T-helper 1 cell treated with Interleukin-12 subunit alpha and Interleukin-12 subunit beta and Interleukin-4 antibody, amounts not matched to agents 30 μg/mL and 1 μg/mL, for 36 hours (primary cell): ENCODE measurements around the gene GAS7.

Source experiments
- H3K27ac Mint-ChIP-seq: one replicate; pipeline ENCODE4 v1.8.0; 2021; ENCODE audit warnings: mild to moderate bottlenecking, mixed read lengths
- H3K27me3 Mint-ChIP-seq: one replicate; pipeline ENCODE4 v1.8.0; 2021; ENCODE audit warnings: low read depth, mixed read lengths
- H3K36me3 Mint-ChIP-seq: one replicate; pipeline ENCODE4 v1.8.0; 2021; ENCODE audit warnings: low read depth, mixed read lengths
- H3K4me1 Mint-ChIP-seq: one replicate; pipeline ENCODE4 v1.8.0; 2021; ENCODE audit warnings: low read depth, mixed read lengths
- H3K4me3 Mint-ChIP-seq: one replicate; pipeline ENCODE4 v1.8.0; 2021; ENCODE audit warnings: mild to moderate bottlenecking, moderate library complexity, mixed read lengths
- H3K9me3 Mint-ChIP-seq: one replicate; pipeline ENCODE4 v1.8.0; 2021; ENCODE audit warnings: mixed read lengths

Gene GAS7

GRCh38 chr17:9894231-9894630 is 304.2 kb downstream of the GAS7 start:
- Mint-ChIP-seq H3K4me3 (no peak overlapping the region), H3K4me1 (no peaks in the 10 kb centered on the region), H3K9me3 (no peaks in the 10 kb centered on the region), H3K27me3 (no peaks in the 10 kb centered on the region), H3K36me3 (no peaks in the 10 kb centered on the region), H3K27ac (no peak overlapping the region)

GRCh38 chr17:9893411-9894012 is 304.9 kb downstream of the GAS7 start:
- Mint-ChIP-seq H3K4me1 (no peaks in the 10 kb centered on the region), H3K9me3 (no peaks in the 10 kb centered on the region), H3K27me3 (no peaks in the 10 kb centered on the region), H3K36me3 (no peaks in the 10 kb centered on the region), H3K4me3 (no peak overlapping the region), H3K27ac (no peak overlapping the region)

GRCh38 chr17:9890124-9890523 is 308.3 kb downstream of the GAS7 start:
- Mint-ChIP-seq H3K36me3 (no peaks in the 10 kb centered on the region), H3K27ac (no peak overlapping the region), H3K9me3 (no peaks in the 10 kb centered on the region), H3K27me3 (no peaks in the 10 kb centered on the region), H3K4me3 (no peak overlapping the region), H3K4me1 (no peaks in the 10 kb centered on the region)

- no peaks in the 10 kb centered on the region for H3K27me3 Mint-ChIP-seq
- H3K36me3 Mint-ChIP-seq, result no peaks in the 10 kb centered on the region
- peaks cover 11% of the 10 kb centered on the region for H3K9me3 Mint-ChIP-seq
- no peak overlapping the region for H3K27ac Mint-ChIP-seq
- H3K4me3 Mint-ChIP-seq, result no peak overlapping the region
- no peaks in the 10 kb centered on the region for H3K4me1 Mint-ChIP-seq
Observed at GRCh38 chr17:9887508-9887907, 310.9 kb downstream of the GAS7 start.

GRCh38 chr17:9886141-9886930 is 312.1 kb downstream of the GAS7 start:
- Mint-ChIP-seq H3K27me3 (no peaks in the 10 kb centered on the region), H3K4me1 (no peaks in the 10 kb centered on the region), H3K4me3 (no peak overlapping the region), H3K9me3 (peaks cover 17% of the 10 kb centered on the region), H3K27ac (no peak overlapping the region), H3K36me3 (no peaks in the 10 kb centered on the region)

- no peak overlapping the region for H3K4me3 Mint-ChIP-seq
Observed at GRCh38 chr17:9883451-9883850, 315.0 kb downstream of the GAS7 start.

GRCh38 chr17:9880582-9880999 is 317.8 kb downstream of the GAS7 start:
- Mint-ChIP-seq H3K4me1 (no peaks in the 10 kb centered on the region), H3K27me3 (no peaks in the 10 kb centered on the region), H3K36me3 (no peaks in the 10 kb centered on the region), H3K4me3 (no peak overlapping the region), H3K27ac (no peak overlapping the region), H3K9me3 (peaks cover 17% of the 10 kb centered on the region)

More at GRCh38 chr17:9883451-9883850, 315.0 kb downstream of the GAS7 start:
- H3K27ac Mint-ChIP-seq, result no peak overlapping the region
- H3K4me1 Mint-ChIP-seq, result no peaks in the 10 kb centered on the region
- no peaks in the 10 kb centered on the region for H3K27me3 Mint-ChIP-seq
- H3K9me3 Mint-ChIP-seq, result peaks cover 17% of the 10 kb centered on the region
- H3K36me3 Mint-ChIP-seq, result no peaks in the 10 kb centered on the region

GRCh38 chr17:9878786-9879525 is 319.4 kb downstream of the GAS7 start:
- Mint-ChIP-seq H3K36me3 (no peaks in the 10 kb centered on the region), H3K27me3 (no peaks in the 10 kb centered on the region), H3K4me1 (no peaks in the 10 kb centered on the region)

GRCh38 chr17:9878356-9878755 is 320.1 kb downstream of the GAS7 start:
- H3K36me3 Mint-ChIP-seq, result no peaks in the 10 kb centered on the region
- peaks cover 13% of the 10 kb centered on the region for H3K9me3 Mint-ChIP-seq
- H3K27ac Mint-ChIP-seq, result no peak overlapping the region
- no peak overlapping the region for H3K4me3 Mint-ChIP-seq
- H3K4me1 Mint-ChIP-seq, result no peaks in the 10 kb centered on the region
- H3K27me3 Mint-ChIP-seq, result no peaks in the 10 kb centered on the region

More at GRCh38 chr17:9878786-9879525, 319.4 kb downstream of the GAS7 start:
- peaks cover 17% of the 10 kb centered on the region for H3K9me3 Mint-ChIP-seq
- no peak overlapping the region for H3K4me3 Mint-ChIP-seq
- H3K27ac Mint-ChIP-seq, result no peak overlapping the region

GRCh38 chr17:9875441-9875840 is 323.0 kb downstream of the GAS7 start:
- Mint-ChIP-seq H3K27me3 (no peaks in the 10 kb centered on the region), H3K4me3 (no peak overlapping the region), H3K9me3 (no peaks in the 10 kb centered on the region), H3K36me3 (no peaks in the 10 kb centered on the region), H3K4me1 (no peaks in the 10 kb centered on the region), H3K27ac (no peak overlapping the region)

- Mint-ChIP-seq H3K27ac (no peak overlapping the region), H3K27me3 (no peaks in the 10 kb centered on the region), H3K4me1 (no peaks in the 10 kb centered on the region), H3K36me3 (no peaks in the 10 kb centered on the region), H3K4me3 (no peak overlapping the region), H3K9me3 (no peaks in the 10 kb centered on the region)
Observed at GRCh38 chr17:9874722-9875121, 323.7 kb downstream of the GAS7 start.

GRCh38 chr17:9872852-9873251 is 325.6 kb downstream of the GAS7 start:
- Mint-ChIP-seq H3K4me3 (no peak overlapping the region), H3K36me3 (no peaks in the 10 kb centered on the region), H3K4me1 (no peaks in the 10 kb centered on the region), H3K9me3 (no peaks in the 10 kb centered on the region), H3K27ac (no peak overlapping the region), H3K27me3 (no peaks in the 10 kb centered on the region)

GRCh38 chr17:9868552-9868951 is 329.9 kb downstream of the GAS7 start:
- H3K4me1 Mint-ChIP-seq, result no peaks in the 10 kb centered on the region
- no peak overlapping the region for H3K4me3 Mint-ChIP-seq
- no peaks in the 10 kb centered on the region for H3K27me3 Mint-ChIP-seq
- no peaks in the 10 kb centered on the region for H3K36me3 Mint-ChIP-seq
- H3K9me3 Mint-ChIP-seq, result peaks cover 3% of the 10 kb centered on the region
- H3K27ac Mint-ChIP-seq, result no peak overlapping the region

GRCh38 chr17:9865586-9865985 is 332.8 kb downstream of the GAS7 start:
- peaks cover 8% of the 10 kb centered on the region for H3K9me3 Mint-ChIP-seq
- no peak overlapping the region for H3K27ac Mint-ChIP-seq
- no peak overlapping the region for H3K4me3 Mint-ChIP-seq
- H3K4me1 Mint-ChIP-seq, result no peaks in the 10 kb centered on the region
- no peaks in the 10 kb centered on the region for H3K36me3 Mint-ChIP-seq
- H3K27me3 Mint-ChIP-seq, result no peaks in the 10 kb centered on the region

- Mint-ChIP-seq H3K27ac (no peak overlapping the region), H3K4me1 (no peaks in the 10 kb centered on the region), H3K4me3 (no peak overlapping the region), H3K27me3 (no peaks in the 10 kb centered on the region), H3K9me3 (peaks cover 8% of the 10 kb centered on the region), H3K36me3 (no peaks in the 10 kb centered on the region)
Observed at GRCh38 chr17:9862949-9863348, 335.5 kb downstream of the GAS7 start.
